Measurements from ENCODE around the gene GRM5. TPM values are rescaled to one million over a fixed set of nuclear protein-coding genes. Genes with fewer than 3 reads are reported as not detected.

Gene GRM5
- total RNA-seq, 1 experiment from 2014 or later, result not detected

DNA sequence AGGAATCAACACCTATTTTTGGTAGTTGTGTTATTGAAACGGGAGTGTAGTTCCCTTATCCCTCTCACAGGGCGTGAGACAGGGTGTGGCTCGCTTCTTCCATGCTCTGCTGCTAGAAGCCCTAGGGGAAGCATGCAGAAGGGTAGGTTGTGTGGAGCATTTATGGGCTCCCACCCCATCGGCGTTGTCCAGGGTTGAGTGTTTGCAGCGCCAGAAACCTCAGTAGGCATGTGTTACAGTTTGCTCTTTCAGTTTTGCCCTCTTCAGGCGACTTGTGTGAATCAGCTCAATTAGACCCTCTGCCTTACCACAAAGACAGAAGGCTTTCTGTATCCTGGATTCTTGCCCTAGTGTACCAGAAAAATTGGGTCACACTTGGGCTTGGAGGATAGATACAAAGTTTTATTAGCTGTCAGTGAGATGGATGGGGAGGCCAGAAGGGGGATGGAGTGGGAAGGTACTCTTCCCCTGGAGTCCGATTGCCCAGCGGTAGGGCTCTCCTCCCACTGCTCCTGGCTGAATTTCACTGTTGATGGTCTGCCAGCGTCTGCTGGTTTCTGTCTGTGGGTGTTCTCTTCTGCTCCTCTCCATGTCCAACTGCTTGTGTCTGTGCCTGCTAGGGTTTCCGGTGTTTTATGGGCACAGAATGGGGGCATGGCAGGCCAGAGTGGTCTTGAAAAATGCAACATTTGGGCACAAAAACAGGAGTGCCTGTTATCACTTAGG lies 369.9 kb downstream of the GRM5 start:
- Histone ChIP-seq H3K4me3 (no peak overlapping the region), H3K27me3 (no peaks in the 10 kb centered on the region), H3K36me3 (no peaks in the 10 kb centered on the region), H3K9me3 (no peaks in the 10 kb centered on the region)
- no peak for DNase-seq

DNA sequence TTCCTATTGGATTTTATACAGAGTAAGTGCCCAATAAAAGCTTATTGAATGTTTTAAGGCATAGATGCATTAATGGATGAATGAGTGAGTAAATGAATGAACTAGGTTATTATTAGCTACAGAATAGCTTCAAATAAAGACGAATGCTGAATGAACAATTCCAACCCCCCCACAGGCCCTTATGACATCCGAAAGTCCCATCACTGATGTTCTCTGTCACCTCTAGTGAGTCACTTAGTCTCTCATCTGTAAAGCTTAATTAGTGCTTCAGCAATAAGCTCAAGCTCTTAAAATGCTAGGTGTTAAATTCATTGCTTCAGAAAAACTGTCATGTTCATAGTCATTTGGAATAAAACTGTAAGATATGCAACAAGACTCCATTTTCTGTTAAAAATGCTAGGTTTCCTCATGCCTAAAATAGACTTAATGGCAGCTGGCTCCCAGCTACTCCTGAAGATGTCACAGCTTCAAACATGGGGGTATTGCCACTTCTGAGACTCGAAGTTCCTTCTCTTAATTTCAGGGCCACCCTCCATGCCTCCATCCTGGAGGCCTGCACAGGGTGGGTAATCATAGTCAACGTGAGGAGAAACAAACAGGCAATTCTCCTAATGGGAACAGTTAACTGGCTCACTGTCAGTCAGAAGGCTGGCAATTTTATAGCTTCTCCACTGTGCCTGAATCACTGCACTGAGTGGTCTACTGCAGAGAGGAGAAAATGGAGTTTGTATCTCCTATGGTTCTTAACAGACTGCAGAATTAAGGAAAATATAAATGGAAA lies 373.3 kb downstream of the GRM5 start:
- DNase-seq, result no peak
- Histone ChIP-seq H3K27me3 (no peaks in the 10 kb centered on the region), H3K9me3 (no peaks in the 10 kb centered on the region)

DNA sequence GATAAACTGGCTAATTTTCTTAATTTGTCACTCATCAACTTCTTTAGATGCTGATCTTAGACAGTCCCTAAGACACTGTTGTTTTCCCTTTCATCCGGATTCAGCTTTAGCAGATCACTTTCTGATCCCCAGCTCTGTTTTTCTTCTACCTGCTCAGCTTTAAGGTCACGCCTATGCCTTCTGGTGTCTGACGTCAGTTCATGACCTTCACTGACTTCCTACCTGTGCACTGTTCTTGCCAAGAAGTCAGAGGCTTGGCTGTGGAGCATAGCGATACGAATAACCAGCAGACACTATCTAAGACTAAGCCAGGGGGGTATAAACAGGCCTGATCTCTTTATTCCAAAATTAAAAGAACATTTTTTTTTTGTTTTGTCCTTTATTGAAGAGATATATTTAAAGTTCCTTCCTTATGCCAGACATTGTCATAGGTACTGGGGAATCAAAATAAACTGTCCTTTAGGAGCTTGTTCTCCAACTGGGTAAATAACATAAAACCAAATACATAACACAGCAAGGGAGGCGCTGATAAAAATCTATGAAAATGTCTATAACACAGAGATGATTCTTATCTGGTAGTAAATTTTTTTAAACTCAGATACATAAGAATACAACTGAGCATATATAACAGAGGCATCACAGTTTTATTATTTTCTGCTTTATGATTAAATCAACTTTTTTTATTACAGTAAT lies 376.1 kb downstream of the GRM5 start:
- no peak for DNase-seq
- Histone ChIP-seq H3K9me3 (no peaks in the 10 kb centered on the region), H3K27me3 (no peaks in the 10 kb centered on the region), H3K4me3 (no peak overlapping the region), H3K36me3 (no peaks in the 10 kb centered on the region)

More for the DNA sequence above, 373.3 kb downstream of the GRM5 start:
- no peaks in the 10 kb centered on the region for H3K36me3 ChIP-seq
- no peak overlapping the region for H3K4me3 ChIP-seq

DNA sequence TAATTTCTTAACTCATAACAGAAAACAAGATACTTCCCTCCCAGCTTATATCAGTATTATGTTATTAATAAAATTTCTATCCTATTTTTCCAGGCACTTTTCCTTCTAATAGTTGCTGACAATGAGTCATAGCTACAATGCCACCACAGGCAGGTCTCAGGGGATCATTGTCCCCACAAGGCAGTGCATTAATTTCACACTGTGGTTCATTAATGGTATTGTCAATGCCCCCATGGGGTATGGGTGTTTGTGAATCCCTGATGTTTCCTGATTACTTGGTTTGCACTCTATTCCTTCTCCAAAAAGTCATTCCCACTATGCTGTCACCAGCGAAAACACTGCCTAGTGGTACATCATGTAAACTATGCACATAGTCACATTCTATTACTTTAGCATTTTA lies 382.8 kb downstream of the GRM5 start:
- no peaks in the 10 kb centered on the region for H3K36me3 ChIP-seq
- H3K27me3 ChIP-seq, result no peaks in the 10 kb centered on the region
- no peaks in the 10 kb centered on the region for H3K9me3 ChIP-seq
- DNase-seq, result no peak
- no peak overlapping the region for H3K4me3 ChIP-seq

- no peak for DNase-seq
- Histone ChIP-seq H3K4me3 (no peak overlapping the region), H3K27me3 (no peaks in the 10 kb centered on the region), H3K9me3 (no peaks in the 10 kb centered on the region), H3K36me3 (no peaks in the 10 kb centered on the region)
These were observed 385.0 kb downstream of the GRM5 start for GRCh38 chr11:88680806-88681205.

GRCh38 chr11:88666364-88666763 lies 399.4 kb downstream of the GRM5 start:
- Histone ChIP-seq H3K27me3 (no peaks in the 10 kb centered on the region), H3K36me3 (no peaks in the 10 kb centered on the region), H3K9me3 (no peaks in the 10 kb centered on the region), H3K4me3 (no peak overlapping the region)
- no peak for DNase-seq

- Histone ChIP-seq H3K4me3 (peak overlapping the region; percentile 2; the same call in 1 of the 2 replicates), H3K27me3 (no peaks in the 10 kb centered on the region), H3K9me3 (no peaks in the 10 kb centered on the region), H3K36me3 (no peaks in the 10 kb centered on the region)
- no peak for DNase-seq
These were observed 408.6 kb downstream of the GRM5 start for GRCh38 chr11:88657076-88657738.

DNA sequence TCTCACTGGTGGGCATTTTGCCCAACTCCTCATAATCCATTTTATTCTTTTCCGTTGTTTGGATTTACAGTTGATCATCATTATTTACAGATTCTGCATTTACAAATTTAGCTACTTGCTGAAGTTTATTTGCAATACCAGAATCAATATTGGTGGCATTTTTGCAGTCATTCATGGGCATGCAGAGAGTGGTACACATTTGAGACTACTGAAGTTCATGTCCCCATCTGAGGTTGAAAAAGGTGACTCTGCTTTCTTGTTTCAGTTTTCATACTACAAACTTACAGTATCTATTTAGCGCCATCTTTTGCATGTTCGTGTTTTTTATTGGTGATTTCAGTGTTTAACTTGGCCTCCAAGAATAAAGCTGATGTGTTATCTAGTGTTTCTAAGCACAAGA lies 409.5 kb downstream of the GRM5 start:
- Histone ChIP-seq H3K36me3 (no peaks in the 10 kb centered on the region), H3K4me3 (no peak overlapping the region), H3K9me3 (no peaks in the 10 kb centered on the region)

DNA sequence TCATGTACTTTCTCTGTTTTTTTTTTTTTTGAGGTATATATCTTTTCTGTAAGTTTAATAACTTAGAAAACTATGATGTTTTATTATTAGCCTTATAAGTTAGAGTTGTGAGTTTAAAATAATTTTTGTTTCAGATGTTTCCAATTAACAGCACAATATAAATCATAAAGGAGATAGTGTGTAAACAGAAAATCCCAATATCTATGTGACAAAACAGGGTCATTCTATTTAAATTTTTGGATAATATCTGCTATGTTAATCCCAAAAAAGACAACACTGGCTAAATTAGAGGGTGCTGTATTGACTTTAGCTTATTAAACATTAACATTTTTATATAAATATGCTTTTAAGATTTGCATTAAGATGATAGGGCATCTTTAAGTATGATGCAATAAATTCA lies 410.1 kb downstream of the GRM5 start:
- no peak overlapping the region for H3K4me3 ChIP-seq
- DNase-seq, result no peak
- H3K9me3 ChIP-seq, result no peaks in the 10 kb centered on the region
- H3K36me3 ChIP-seq, result no peaks in the 10 kb centered on the region
- no peaks in the 10 kb centered on the region for H3K27me3 ChIP-seq

More for the DNA sequence above, 409.5 kb downstream of the GRM5 start:
- H3K27me3 ChIP-seq, result no peaks in the 10 kb centered on the region
- no peak for DNase-seq

DNA sequence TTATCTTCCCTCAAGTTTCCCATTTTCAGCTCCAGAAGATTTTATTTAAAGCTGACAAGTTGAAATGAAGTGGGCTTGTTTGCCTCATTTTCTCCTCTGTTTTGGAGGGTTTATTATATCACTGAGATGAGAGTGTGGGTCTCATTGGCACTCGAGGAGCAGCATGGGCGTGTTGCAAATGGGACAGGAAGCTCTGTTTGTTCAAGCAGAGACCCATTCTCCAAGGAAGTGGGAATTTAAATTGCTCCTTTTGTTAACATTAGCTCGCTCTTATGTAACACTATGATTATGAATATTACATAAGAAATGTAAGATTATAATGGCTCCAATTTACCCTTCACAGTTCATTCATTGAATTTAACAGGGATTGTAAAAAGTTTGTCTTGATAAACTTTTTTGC lies 410.6 kb downstream of the GRM5 start:
- Histone ChIP-seq H3K4me3 (no peak overlapping the region), H3K9me3 (no peaks in the 10 kb centered on the region), H3K27me3 (no peaks in the 10 kb centered on the region), H3K36me3 (no peaks in the 10 kb centered on the region)
- no peak for DNase-seq

GRCh38 chr11:88651556-88651955 lies 414.2 kb downstream of the GRM5 start:
- DNase-seq, result no peak
- Histone ChIP-seq H3K9me3 (no peaks in the 10 kb centered on the region), H3K36me3 (no peaks in the 10 kb centered on the region), H3K27me3 (no peaks in the 10 kb centered on the region), H3K4me3 (no peak overlapping the region)

DNA sequence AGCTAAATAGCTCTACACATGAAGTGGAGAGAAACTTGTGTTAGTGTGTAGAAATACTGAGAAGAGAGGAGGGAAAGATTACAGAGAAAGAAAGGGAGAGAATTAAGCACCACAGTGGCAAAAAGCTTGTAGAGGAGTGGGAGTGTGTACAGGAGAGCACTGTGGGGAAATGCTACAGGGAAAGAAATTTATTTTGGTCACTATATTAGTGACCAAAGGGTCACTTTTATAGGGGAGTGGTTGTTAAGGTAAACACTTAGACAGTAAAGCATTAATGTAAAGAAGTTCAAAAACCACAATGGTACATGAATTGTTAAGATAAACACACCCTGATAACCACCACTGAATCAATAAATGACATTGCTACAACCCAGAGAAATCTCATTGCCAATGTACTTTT lies 421.1 kb downstream of the GRM5 start:
- H3K36me3 ChIP-seq, result no peaks in the 10 kb centered on the region
- no peaks in the 10 kb centered on the region for H3K9me3 ChIP-seq
- DNase-seq, result no peak
- H3K4me3 ChIP-seq, result no peak overlapping the region
- H3K27me3 ChIP-seq, result no peaks in the 10 kb centered on the region

GRCh38 chr11:88632163-88632562 lies 433.6 kb downstream of the GRM5 start:
- DNase-seq, result no peak
- Histone ChIP-seq H3K9me3 (0 out of 2 replicates have a peak, but pooled peaks cover 3% of the 10 kb centered on the region), H3K4me3 (no peak overlapping the region), H3K27me3 (no peaks in the 10 kb centered on the region), H3K36me3 (no peaks in the 10 kb centered on the region)

GRCh38 chr11:88631497-88631896 lies 434.3 kb downstream of the GRM5 start:
- H3K4me3 ChIP-seq, result no peak overlapping the region
- no peak for DNase-seq
- H3K36me3 ChIP-seq, result no peaks in the 10 kb centered on the region
- H3K27me3 ChIP-seq, result no peaks in the 10 kb centered on the region
- no peaks in the 10 kb centered on the region for H3K9me3 ChIP-seq

DNA sequence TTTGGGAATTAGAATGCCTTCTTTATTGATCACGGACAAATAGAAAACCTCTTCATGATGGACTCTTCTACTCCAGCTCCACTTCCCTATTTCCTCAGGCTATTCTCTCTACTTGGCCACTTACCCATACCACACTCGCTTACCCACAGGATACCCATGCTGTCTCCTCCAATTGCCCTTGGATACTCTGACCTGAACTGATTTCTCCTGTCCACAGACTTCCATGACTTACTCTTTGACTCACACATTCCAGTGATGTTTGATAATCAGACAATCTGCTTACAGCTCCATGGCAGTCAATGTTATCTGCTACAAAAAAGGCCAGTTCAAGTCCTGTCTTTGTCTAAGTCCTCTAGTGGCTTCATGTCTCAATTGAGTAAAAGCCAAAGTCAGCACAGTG lies 436.3 kb downstream of the GRM5 start:
- no peak overlapping the region for H3K4me3 ChIP-seq
- no peaks in the 10 kb centered on the region for H3K9me3 ChIP-seq
- no peaks in the 10 kb centered on the region for H3K27me3 ChIP-seq
- no peaks in the 10 kb centered on the region for H3K36me3 ChIP-seq
- no peak for DNase-seq

DNA sequence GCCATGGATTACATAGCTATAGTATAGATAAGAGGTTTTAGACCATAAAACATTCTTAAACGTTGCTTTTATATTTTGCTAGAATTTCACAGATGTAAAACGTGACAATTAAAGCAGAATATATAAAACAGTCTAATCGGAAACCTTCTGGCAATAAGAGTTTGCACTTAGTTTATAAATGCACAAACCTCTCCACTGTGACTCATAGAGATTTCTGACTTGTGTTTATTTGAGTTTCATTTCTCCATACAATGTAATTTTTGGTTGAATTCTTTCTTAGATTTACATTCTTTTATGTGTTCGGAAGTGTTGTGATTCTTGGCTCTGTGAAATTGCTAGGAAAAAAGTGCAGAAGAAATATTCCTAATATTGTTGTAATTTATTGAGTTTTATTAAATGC lies 439.6 kb downstream of the GRM5 start:
- no peak for DNase-seq
- H3K9me3 ChIP-seq, result no peaks in the 10 kb centered on the region
- H3K27me3 ChIP-seq, result no peaks in the 10 kb centered on the region
- H3K4me3 ChIP-seq, result no peak overlapping the region
- no peaks in the 10 kb centered on the region for H3K36me3 ChIP-seq

GRCh38 chr11:88623531-88623930 lies 442.3 kb downstream of the GRM5 start:
- no peaks in the 10 kb centered on the region for H3K27me3 ChIP-seq
- H3K9me3 ChIP-seq, result no peaks in the 10 kb centered on the region
- no peaks in the 10 kb centered on the region for H3K36me3 ChIP-seq
- DNase-seq, result no peak
- no peak overlapping the region for H3K4me3 ChIP-seq

Data from MG63 (cell line).